GM23338 (cell line): Measurements from ENCODE around the gene USP10. TPM values are rescaled to one million over a fixed set of nuclear protein-coding genes. Genes with fewer than 3 reads are reported as not detected.

Experiments used
- ATAC-seq: fragments of 200-7000 bp; cut with Tn5 transposase; 3 replicates; pipeline ENCODE4 v1.9.1; 2020
- DNase-seq: peaks from one replicate; pipeline ENCODE4 v3.0.0-alpha.2; 2015; ENCODE audit warnings: low spot score
- H2AFZ ChIP-seq: fragments of 200-600 bp; sonication (generic); 2 replicates; pipeline ENCODE4 v1.8.0; 2016; ENCODE audit warnings: antibody characterized with exemption, mild to moderate bottlenecking, moderate library complexity
- H3F3A ChIP-seq: fragments of 200-600 bp; sonication (generic); replicated peaks from 2 replicates; pipeline ENCODE4 v1.8.0; 2017; ENCODE audit warnings: antibody characterized with exemption, mixed run types, low read depth
- H3K27ac ChIP-seq: fragments of 200-600 bp; sonication (generic); 2 replicates; pipeline ENCODE4 v1.6.1; 2016; ENCODE audit warnings: low read depth
- H3K27me3 ChIP-seq: fragments of 200-600 bp; sonication (generic); 2 replicates; pipeline ENCODE4 v1.8.0; 2016; ENCODE audit warnings: mild to moderate bottlenecking, mixed run types, moderate library complexity; ENCODE audit not compliant: insufficient read depth
- H3K36me3 ChIP-seq: fragments of 200-600 bp; sonication (generic); 2 replicates; pipeline ENCODE4 v1.8.0; 2016; ENCODE audit warnings: mild to moderate bottlenecking; ENCODE audit not compliant: insufficient read depth
- H3K4me1 ChIP-seq: fragments of 200-600 bp; sonication (generic); 2 replicates; pipeline ENCODE4 v1.8.0; 2016; ENCODE audit warnings: mild to moderate bottlenecking, moderate library complexity; ENCODE audit not compliant: insufficient read depth
- H3K4me2 ChIP-seq: fragments of 200-600 bp; sonication (generic); 2 replicates; pipeline ENCODE4 v1.7.1; 2017; ENCODE audit warnings: mixed run types
- H3K4me3 ChIP-seq: fragments of 200-600 bp; sonication (generic); 2 replicates; pipeline ENCODE4 v1.6.1; 2016; ENCODE audit warnings: mixed run types
- H3K79me2 ChIP-seq: fragments of 200-600 bp; sonication (generic); replicated peaks from 2 replicates; pipeline ENCODE4 v1.8.0; 2017; ENCODE audit warnings: mild to moderate bottlenecking; ENCODE audit not compliant: insufficient read depth
- H3K9me2 ChIP-seq: fragments of 200-600 bp; sonication (generic); 2 replicates; pipeline ENCODE4 v1.8.0; 2017; ENCODE audit not compliant: insufficient read depth
- H4K20me1 ChIP-seq: fragments of 200-600 bp; sonication (generic); replicated peaks from 2 replicates; pipeline ENCODE4 v1.8.0; 2017; ENCODE audit warnings: mild to moderate bottlenecking; ENCODE audit not compliant: insufficient read depth
- H3K27ac Mint-ChIP-seq: 2 replicates; pipeline ENCODE4 v1.8.0; 2020; ENCODE audit warnings: inconsistent platforms, mild to moderate bottlenecking, moderate library complexity, mixed read lengths
- H3K27me3 Mint-ChIP-seq: 3 replicates; pipeline ENCODE4 v1.8.0; 2022; ENCODE audit warnings: low read depth, mild to moderate bottlenecking, moderate library complexity, mixed read lengths, inconsistent platforms; ENCODE audit not compliant: insufficient read depth, poor library complexity
- H3K36me3 Mint-ChIP-seq: 3 replicates; pipeline ENCODE4 v1.8.0; 2021; ENCODE audit warnings: low read depth, mild to moderate bottlenecking, inconsistent platforms, moderate library complexity, mixed read lengths
- H3K4me1 Mint-ChIP-seq: 3 replicates; pipeline ENCODE4 v1.8.0; 2020; ENCODE audit warnings: mild to moderate bottlenecking, inconsistent platforms, mixed read lengths
- H3K4me3 Mint-ChIP-seq: 3 replicates; pipeline ENCODE4 v1.8.0; 2021; ENCODE audit warnings: moderate library complexity, mild to moderate bottlenecking, inconsistent platforms, mixed read lengths
- H3K9me3 Mint-ChIP-seq: 3 replicates; pipeline ENCODE4 v1.8.0; 2020; ENCODE audit warnings: moderate library complexity, mild to moderate bottlenecking, inconsistent platforms, mixed read lengths
- EZH2 ChIP-seq: fragments of 200-600 bp; sonication (generic); IDR thresholded peaks from one replicate; pipeline ENCODE4 v1.8.0; 2017; ENCODE audit warnings: antibody characterized with exemption, mild to moderate bottlenecking, low read depth; ENCODE audit not compliant: unreplicated experiment
- EZH2phosphoT487 ChIP-seq: fragments of 200-600 bp; sonication (generic); IDR thresholded peaks from one replicate; pipeline ENCODE4 v1.8.1; 2018; ENCODE audit warnings: antibody characterized with exemption; ENCODE audit not compliant: unreplicated experiment
- JUNB ChIP-seq: IDR thresholded peaks from one replicate; pipeline ENCODE4 v1.6.1; 2016; ENCODE audit warnings: antibody characterized with exemption; ENCODE audit not compliant: unreplicated experiment
- POLR2AphosphoS5 ChIP-seq: IDR thresholded peaks from 2 replicates; pipeline ENCODE4 v1.6.1; 2016; ENCODE audit warnings: antibody characterized with exemption, low read depth
- STAT1 ChIP-seq: IDR thresholded peaks from one replicate; pipeline ENCODE4 v1.6.1; 2016; ENCODE audit warnings: antibody characterized with exemption; ENCODE audit not compliant: unreplicated experiment
- ZNF114 ChIP-seq: fragments of 250-450 bp; sonication (Bioruptor Pico); IDR thresholded peaks from 2 replicates; pipeline ENCODE4 v1.5.0; 2020; ENCODE audit warnings: mild to moderate bottlenecking, moderate library complexity
- ZNF331 ChIP-seq: fragments of 250-450 bp; sonication (Bioruptor Pico); IDR thresholded peaks from 2 replicates; pipeline ENCODE4 v1.5.0; 2020; ENCODE audit warnings: low read depth, mild to moderate bottlenecking, moderate library complexity
- ZNF462 ChIP-seq: fragments of 250-450 bp; sonication (Bioruptor Pico); IDR thresholded peaks from 2 replicates; pipeline ENCODE4 v1.5.0; 2020; ENCODE audit warnings: mild to moderate bottlenecking, moderate library complexity
- polyA plus RNA-seq: library from polyadenylated mRNA; unstranded; fragments of >200 nt; fragmentation: Nextera tagmentation; extraction: Ambion mirVana; gene quantifications from 2 replicates; pipeline ENCODE4 v1.2.1, GENCODE V29; 2016
- total RNA-seq: library from RNA; depleted of rRNA; stranded (reverse); fragments of >200 nt; shearing (Covaris generic); gene quantifications from 2 replicates; pipeline ENCODE4 v1.2.3, GENCODE V29; 2014

The USP10 gene
- total and polyA plus RNA-seq, 2 experiments from 2014 or later = 158 to 194 TPM

- no peak for TF ChIP-seq ZNF114 (CRISPR knock-in tag)
- TF ChIP-seq EZH2 = no peak
- TF ChIP-seq JUNB = no peak
These were observed 15.9 kb upstream of the USP10 start (continued) for GRCh38 chr16:84683691-84684591.

GRCh38 chr16:84684592-84684965 is 15.2 kb upstream of the USP10 start:
- Histone ChIP-seq H3K4me2 (peak overlapping the region; percentile 50), H3F3A (0 out of 2 replicates have a peak, but pooled peaks cover 5% of the 10 kb centered on the region), H3K79me2 (no peaks in the 10 kb centered on the region), H2AFZ (no peak overlapping the region; the same call in 1 of the 2 replicates), H4K20me1 (no peaks in the 10 kb centered on the region), H3K27ac (no peak overlapping the region), H3K4me1 (peaks cover 11% of the 10 kb centered on the region), H3K27me3 (no peaks in the 10 kb centered on the region), H3K9me2 (no peaks in the 10 kb centered on the region; the same call in 1 of the 2 replicates), H3K36me3 (0 out of 2 replicates have a peak, but pooled peaks cover 3% of the 10 kb centered on the region), H3K4me3 (no peak overlapping the region)
- TF ChIP-seq POLR2AphosphoS5 (no peak), STAT1 (no peak), ZNF331 (CRISPR knock-in tag) (no peak), JUNB (no peak), EZH2 (no peak), EZH2phosphoT487 (no peak), ZNF114 (CRISPR knock-in tag) (no peak), ZNF462 (CRISPR knock-in tag) (no peak)
- Mint-ChIP-seq H3K36me3 (no peaks in the 10 kb centered on the region), H3K4me3 (peak overlapping the region; percentile 2; the same call in 1 of the 3 replicates), H3K4me1 (peaks cover 23% of the 10 kb centered on the region), H3K27ac (peak overlapping the region; percentile 10; the same call in 1 of the 2 replicates), H3K27me3 (no peaks in the 10 kb centered on the region), H3K9me3 (peaks cover 11% of the 10 kb centered on the region)
- DNase-seq (no peak), ATAC-seq (no peak)
